ENCODE data around the gene SLC22A14.
"Not testable (repeated sequence)": the region's sequence is repeated elsewhere in the genome, so short reads cannot be mapped to it uniquely, and the experiment has no call there.

Gene SLC22A14

GRCh38 chr3:38318766-38319671, 36.9 kb downstream of the SLC22A14 start:
- Histone ChIP-seq H3K4me3 (replicated peaks; ENCODE audit: insufficient read depth, low read length) (no peak overlapping the region), H3K27ac (replicated peaks) (no peak overlapping the region), H3K27me3 (ENCODE audit: insufficient read depth, poor library complexity, severe bottlenecking) (no peaks in the 10 kb centered on the region)
- DNase-seq (ENCODE audit: low read depth in 1 of 2, low spot score in 1 of 2): no peak
- TF ChIP-seq SPI1 (IDR thresholded peaks at IDR 0.05; ENCODE audit: borderline replicate concordance, low read depth) (no peak), POLR2AphosphoS5 (IDR thresholded peaks at IDR 0.05; ENCODE audit: low read depth) (no peak), REST (IDR thresholded peaks at IDR 0.05; ENCODE audit: insufficient replicate concordance, low read depth) (no peak), CTCF (IDR thresholded peaks at IDR 0.05; ENCODE audit: insufficient read depth, low read length) (no peak), GABPA (IDR thresholded peaks at IDR 0.05; ENCODE audit: low read depth) (no peak)

- peak in 1 of 2 experiments; percentile 31 for DNase-seq (ENCODE audit: low read depth in 1 of 2, low spot score in 1 of 2)
These were observed 38.5 kb downstream of the SLC22A14 start for GRCh38 chr3:38320638-38321037.

GRCh38 chr3:38323060-38323459, 41.0 kb downstream of the SLC22A14 start:
- Histone ChIP-seq H3K27me3 (ENCODE audit: insufficient read depth, poor library complexity, severe bottlenecking) (no peaks in the 10 kb centered on the region), H3K27ac (replicated peaks) (no peak overlapping the region), H3K4me3 (replicated peaks; ENCODE audit: insufficient read depth, low read length) (no peak overlapping the region)
- DNase-seq (ENCODE audit: low read depth in 1 of 2, low spot score in 1 of 2): no peak
- TF ChIP-seq SPI1 (IDR thresholded peaks at IDR 0.05; ENCODE audit: borderline replicate concordance, low read depth) (no peak), POLR2AphosphoS5 (IDR thresholded peaks at IDR 0.05; ENCODE audit: low read depth) (no peak), REST (IDR thresholded peaks at IDR 0.05; ENCODE audit: insufficient replicate concordance, low read depth) (no peak), GABPA (IDR thresholded peaks at IDR 0.05; ENCODE audit: low read depth) (no peak), CTCF (IDR thresholded peaks at IDR 0.05; ENCODE audit: insufficient read depth, low read length) (no peak)

More at GRCh38 chr3:38320638-38321037, 38.5 kb downstream of the SLC22A14 start:
- H3K27me3 ChIP-seq (ENCODE audit: insufficient read depth, poor library complexity, severe bottlenecking); H3K4me3 ChIP-seq (replicated peaks; ENCODE audit: insufficient read depth, low read length); H3K27ac ChIP-seq (replicated peaks): not testable (repeated sequence)

- Histone ChIP-seq H3K27me3 (ENCODE audit: insufficient read depth, poor library complexity, severe bottlenecking) (no peaks in the 10 kb centered on the region), H3K27ac (replicated peaks) (no peak overlapping the region), H3K4me3 (replicated peaks; ENCODE audit: insufficient read depth, low read length) (no peak overlapping the region)
- TF ChIP-seq GABPA (IDR thresholded peaks at IDR 0.05; ENCODE audit: low read depth) (no peak), CTCF (IDR thresholded peaks at IDR 0.05; ENCODE audit: insufficient read depth, low read length) (no peak), SPI1 (IDR thresholded peaks at IDR 0.05; ENCODE audit: borderline replicate concordance, low read depth) (no peak), POLR2AphosphoS5 (IDR thresholded peaks at IDR 0.05; ENCODE audit: low read depth) (no peak), REST (IDR thresholded peaks at IDR 0.05; ENCODE audit: insufficient replicate concordance, low read depth) (no peak)
- DNase-seq (ENCODE audit: low read depth in 1 of 2, low spot score in 1 of 2): no peak
These were observed 43.2 kb downstream of the SLC22A14 start for GRCh38 chr3:38325256-38325655.
